GM19351 (cell line): ENCODE measurements around the gene TMEM40.
"Not testable (repeated sequence)": the region's sequence is repeated elsewhere in the genome, so short reads cannot be mapped to it uniquely, and the experiment has no call there.

ENCODE experiments used
- ATAC-seq: cut with Tn5 transposase; IDR thresholded peaks from one replicate; pipeline ENCODE4 v1.9.1; 2021; ENCODE audit warnings: mild to moderate bottlenecking, moderate library complexity; ENCODE audit not compliant: unreplicated experiment

The TMEM40 gene

GRCh38 chr3:12777171-12777570, 18.1 kb upstream of the TMEM40 start:
- no peak for ATAC-seq

- ATAC-seq = not testable (repeated sequence)
These were observed 16.9 kb upstream of the TMEM40 start for GRCh38 chr3:12775970-12776369.

GRCh38 chr3:12775226-12775625, 16.2 kb upstream of the TMEM40 start:
- no peak for ATAC-seq

- no peak for ATAC-seq
These were observed 15.6 kb upstream of the TMEM40 start for GRCh38 chr3:12774619-12775018.

GRCh38 chr3:12773710-12774086, 14.6 kb upstream of the TMEM40 start:
- no peak for ATAC-seq

GRCh38 chr3:12773030-12773709, 14.1 kb upstream of the TMEM40 start:
- ATAC-seq = no peak

- ATAC-seq = no peak
These were observed 13.4 kb upstream of the TMEM40 start for GRCh38 chr3:12772462-12772861.

- no peak for ATAC-seq
These were observed 12.2 kb upstream of the TMEM40 start for GRCh38 chr3:12771236-12771635.

GRCh38 chr3:12769761-12770160, 10.7 kb upstream of the TMEM40 start:
- no peak for ATAC-seq

- ATAC-seq = no peak
These were observed 9.8 kb upstream of the TMEM40 start for GRCh38 chr3:12768579-12769527.

- no peak for ATAC-seq
These were observed 7.5 kb upstream of the TMEM40 start for GRCh38 chr3:12766541-12766940.

GRCh38 chr3:12764171-12764776, 5.2 kb upstream of the TMEM40 start:
- no peak for ATAC-seq

GRCh38 chr3:12759693-12760565, 870 bp upstream of the TMEM40 start:
- ATAC-seq = no peak

GRCh38 chr3:12758025-12758781, 856 bp downstream of the TMEM40 start:
- no peak for ATAC-seq

- no peak for ATAC-seq
These were observed 2.4 kb downstream of the TMEM40 start for GRCh38 chr3:12756635-12757034.

GRCh38 chr3:12756175-12756574, 2.9 kb downstream of the TMEM40 start:
- ATAC-seq = no peak

GRCh38 chr3:12755754-12756153, 3.3 kb downstream of the TMEM40 start:
- no peak for ATAC-seq

GRCh38 chr3:12754313-12754712, 4.7 kb downstream of the TMEM40 start:
- no peak for ATAC-seq

GRCh38 chr3:12753275-12754028, 5.6 kb downstream of the TMEM40 start:
- ATAC-seq = no peak
